Type B pancreatic cell (in vitro differentiated cells): ENCODE results near the gene GDI2. TPM values are rescaled to one million over a fixed set of nuclear protein-coding genes. Genes with fewer than 3 reads are reported as not detected.

Experiments
- DNase-seq: peaks from one replicate; pipeline ENCODE4 v3.0.0; 2021; ENCODE audit warnings: mixed read lengths; ENCODE audit not compliant: unreplicated experiment; ENCODE audit errors: extremely low spot score
- H3K27ac Mint-ChIP-seq: 2 replicates; pipeline ENCODE4 v1.8.0; 2021; ENCODE audit warnings: mild to moderate bottlenecking, mixed read lengths
- H3K27me3 Mint-ChIP-seq: 2 replicates; pipeline ENCODE4 v1.8.0; 2021; ENCODE audit warnings: mixed read lengths
- H3K36me3 Mint-ChIP-seq: 2 replicates; pipeline ENCODE4 v1.8.0; 2021; ENCODE audit warnings: mixed read lengths
- H3K4me1 Mint-ChIP-seq: one replicate; pipeline ENCODE4 v1.8.0; 2021; ENCODE audit warnings: mixed read lengths; ENCODE audit not compliant: unreplicated experiment
- H3K4me3 Mint-ChIP-seq: 2 replicates; pipeline ENCODE4 v1.8.0; 2021; ENCODE audit warnings: mild to moderate bottlenecking, mixed read lengths
- H3K9me3 Mint-ChIP-seq: 2 replicates; pipeline ENCODE4 v1.8.0; 2021; ENCODE audit warnings: mixed read lengths
- total RNA-seq: library from RNA; stranded (reverse); gene quantifications from 2 replicates; pipeline ENCODE4 v1.2.1, GENCODE V29; 2021; ENCODE audit warnings: low replicate concordance
- TF ChIP-seq, protein P1 (sequence below): fragments of 200-600 bp; sonication (generic); conservative IDR thresholded peaks from 2 replicates; pipeline ENCODE4 v1.5.0; 2021; ENCODE audit warnings: antibody characterized with exemption, mild to moderate bottlenecking

GDI2 gene
- total RNA-seq, 1 donor from 2014 or later, result 245 TPM

DNA sequence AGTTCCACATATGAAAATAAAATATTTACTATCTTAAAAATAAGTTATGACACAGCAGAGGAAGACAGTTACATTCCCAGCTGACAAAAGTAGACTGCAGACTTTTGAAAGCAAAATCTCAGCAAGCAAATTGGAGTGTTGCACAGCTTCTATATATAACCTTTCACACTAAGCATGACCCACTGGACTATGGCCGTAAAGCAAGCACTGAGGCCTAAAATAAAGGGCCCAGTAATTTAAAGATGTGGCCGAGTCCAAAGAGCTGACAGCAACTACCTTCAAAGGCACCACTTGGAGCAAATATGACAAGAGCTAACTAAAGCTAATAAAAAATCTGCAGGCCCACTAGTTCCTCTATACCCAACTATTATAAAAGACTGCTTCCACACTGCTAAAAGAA lies 6.5 kb downstream of the GDI2 start:
- no peak for DNase-seq
- Mint-ChIP-seq H3K4me3 (no peak overlapping the region), H3K9me3 (no peaks in the 10 kb centered on the region), H3K36me3 (peaks cover 14% of the 10 kb centered on the region), H3K4me1 (peaks cover 31% of the 10 kb centered on the region), H3K27me3 (no peaks in the 10 kb centered on the region), H3K27ac (no peak overlapping the region)
- TF ChIP-seq, protein P1, sequence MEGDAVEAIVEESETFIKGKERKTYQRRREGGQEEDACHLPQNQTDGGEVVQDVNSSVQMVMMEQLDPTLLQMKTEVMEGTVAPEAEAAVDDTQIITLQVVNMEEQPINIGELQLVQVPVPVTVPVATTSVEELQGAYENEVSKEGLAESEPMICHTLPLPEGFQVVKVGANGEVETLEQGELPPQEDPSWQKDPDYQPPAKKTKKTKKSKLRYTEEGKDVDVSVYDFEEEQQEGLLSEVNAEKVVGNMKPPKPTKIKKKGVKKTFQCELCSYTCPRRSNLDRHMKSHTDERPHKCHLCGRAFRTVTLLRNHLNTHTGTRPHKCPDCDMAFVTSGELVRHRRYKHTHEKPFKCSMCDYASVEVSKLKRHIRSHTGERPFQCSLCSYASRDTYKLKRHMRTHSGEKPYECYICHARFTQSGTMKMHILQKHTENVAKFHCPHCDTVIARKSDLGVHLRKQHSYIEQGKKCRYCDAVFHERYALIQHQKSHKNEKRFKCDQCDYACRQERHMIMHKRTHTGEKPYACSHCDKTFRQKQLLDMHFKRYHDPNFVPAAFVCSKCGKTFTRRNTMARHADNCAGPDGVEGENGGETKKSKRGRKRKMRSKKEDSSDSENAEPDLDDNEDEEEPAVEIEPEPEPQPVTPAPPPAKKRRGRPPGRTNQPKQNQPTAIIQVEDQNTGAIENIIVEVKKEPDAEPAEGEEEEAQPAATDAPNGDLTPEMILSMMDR, result no peak

- no peak for DNase-seq
- Mint-ChIP-seq H3K27ac (no peak overlapping the region), H3K27me3 (no peaks in the 10 kb centered on the region)
Measured at GRCh38 chr10:5805711-5806110, 7.5 kb downstream of the GDI2 start.

DNA sequence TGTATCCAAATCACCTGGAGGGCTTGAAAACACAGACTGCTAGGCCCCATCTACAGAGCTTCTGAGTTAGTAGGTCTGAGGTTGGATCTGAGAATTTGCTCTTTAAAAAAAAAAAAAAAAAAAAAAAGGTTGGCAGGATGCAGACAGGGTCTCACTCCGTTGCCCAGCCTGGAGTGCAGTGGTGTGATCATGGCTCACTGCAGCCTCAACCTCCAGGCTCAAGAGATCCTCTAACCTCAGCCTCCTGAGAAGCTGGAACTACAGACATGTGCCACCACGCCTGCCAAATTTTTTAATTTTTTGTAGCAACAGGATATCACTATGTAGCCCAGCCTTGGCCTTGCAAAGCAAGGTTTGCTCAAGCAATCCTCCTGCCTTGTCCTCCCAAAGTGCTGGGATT lies 8.0 kb downstream of the GDI2 start:
- DNase-seq, result no peak
- Mint-ChIP-seq H3K9me3 (no peaks in the 10 kb centered on the region), H3K27me3 (no peaks in the 10 kb centered on the region), H3K4me1 (peaks cover 16% of the 10 kb centered on the region), H3K4me3 (no peak overlapping the region), H3K36me3 (peaks cover 18% of the 10 kb centered on the region), H3K27ac (no peak overlapping the region)
- TF ChIP-seq, protein P1, result no peak

More at GRCh38 chr10:5805711-5806110, 7.5 kb downstream of the GDI2 start:
- Mint-ChIP-seq H3K4me3 (no peak overlapping the region), H3K9me3 (no peaks in the 10 kb centered on the region), H3K36me3 (peaks cover 14% of the 10 kb centered on the region), H3K4me1 (peaks cover 20% of the 10 kb centered on the region)
- TF ChIP-seq, protein P1, result no peak

GRCh38 chr10:5804386-5804785 lies 8.8 kb downstream of the GDI2 start:
- peaks cover 10% of the 10 kb centered on the region for H3K4me1 Mint-ChIP-seq
- no peaks in the 10 kb centered on the region for H3K27me3 Mint-ChIP-seq
- TF ChIP-seq, protein P1, result no peak
- H3K9me3 Mint-ChIP-seq, result no peaks in the 10 kb centered on the region
- H3K4me3 Mint-ChIP-seq, result no peak overlapping the region
- no peak overlapping the region for H3K27ac Mint-ChIP-seq
- H3K36me3 Mint-ChIP-seq, result peaks cover 24% of the 10 kb centered on the region
- DNase-seq, result no peak

GRCh38 chr10:5800782-5801181 lies 12.5 kb downstream of the GDI2 start:
- no peaks in the 10 kb centered on the region for H3K27me3 Mint-ChIP-seq
- H3K4me1 Mint-ChIP-seq, result no peaks in the 10 kb centered on the region
- no peak overlapping the region for H3K4me3 Mint-ChIP-seq
- TF ChIP-seq, protein P1, result no peak
- H3K27ac Mint-ChIP-seq, result no peak overlapping the region
- DNase-seq, result no peak
- peaks cover 27% of the 10 kb centered on the region for H3K36me3 Mint-ChIP-seq
- H3K9me3 Mint-ChIP-seq, result no peaks in the 10 kb centered on the region

GRCh38 chr10:5794236-5794635 lies 19.0 kb downstream of the GDI2 start:
- peaks cover 26% of the 10 kb centered on the region for H3K36me3 Mint-ChIP-seq
- no peak overlapping the region for H3K27ac Mint-ChIP-seq
- H3K27me3 Mint-ChIP-seq, result no peaks in the 10 kb centered on the region
- no peaks in the 10 kb centered on the region for H3K4me1 Mint-ChIP-seq
- no peaks in the 10 kb centered on the region for H3K9me3 Mint-ChIP-seq
- no peak overlapping the region for H3K4me3 Mint-ChIP-seq
- no peak for DNase-seq
- TF ChIP-seq, protein P1, result no peak
